HFF-Myc (cell line): Measurements from ENCODE around the gene UBN1.

ENCODE experiments used
- DNase-seq: peaks from one replicate; pipeline ENCODE4 v3.0.0-alpha.2; 2011; ENCODE audit warnings: low read depth; ENCODE audit errors: extremely low read depth
- H3K4me3 ChIP-seq: replicated peaks from 2 replicates; pipeline ENCODE4 v1.5.1; 2011; ENCODE audit warnings: low read depth, mild to moderate bottlenecking, control low read depth, low read length
- CTCF ChIP-seq: IDR thresholded peaks from 2 replicates; pipeline ENCODE4 v1.5.1; 2012; ENCODE audit warnings: mild to moderate bottlenecking, low read depth, low read length, control low read depth; ENCODE audit errors: missing control alignments

UBN1 gene

GRCh38 chr16:4866586-4866985 is 19.3 kb downstream of the UBN1 start:
- no peak for TF ChIP-seq CTCF
- H3K4me3 ChIP-seq: no peak overlapping the region
- DNase-seq: no peak

GRCh38 chr16:4868026-4868425 is 20.7 kb downstream of the UBN1 start:
- no peak overlapping the region for H3K4me3 ChIP-seq
- no peak for TF ChIP-seq CTCF
- DNase-seq: no peak

- TF ChIP-seq CTCF: no peak
- no peak for DNase-seq
- no peak overlapping the region for H3K4me3 ChIP-seq
These were observed 21.3 kb downstream of the UBN1 start for GRCh38 chr16:4868535-4868934.

- no peak overlapping the region for H3K4me3 ChIP-seq
- no peak for DNase-seq
- TF ChIP-seq CTCF: no peak
These were observed 22.0 kb downstream of the UBN1 start for GRCh38 chr16:4869147-4869805.

- no peak overlapping the region for H3K4me3 ChIP-seq
- no peak for TF ChIP-seq CTCF
- DNase-seq: no peak
These were observed 22.9 kb downstream of the UBN1 start for GRCh38 chr16:4870138-4870671.

- no peak for TF ChIP-seq CTCF
- no peak for DNase-seq
- H3K4me3 ChIP-seq: no peak overlapping the region
These were observed 23.8 kb downstream of the UBN1 start for GRCh38 chr16:4871071-4871470.

- no peak for DNase-seq
- no peak for TF ChIP-seq CTCF
- no peak overlapping the region for H3K4me3 ChIP-seq
These were observed 25.8 kb downstream of the UBN1 start for GRCh38 chr16:4873091-4873490.
